ENCODE data around the gene ARHGAP30. TPM values are rescaled to one million over a fixed set of nuclear protein-coding genes. Genes with fewer than 3 reads are reported as not detected.

The ARHGAP30 gene
- total and polyA plus RNA-seq, 4 donors, result 10.5 to 66.3 (median 33.8) TPM

- H3K27ac ChIP-seq (ENCODE audit: low read depth in 1 of 2, low read length in 1 of 2), result no peak overlapping the region
These were observed 20.6 kb downstream of the ARHGAP30 start for GRCh38 chr1:161048949-161049722.

DNA sequence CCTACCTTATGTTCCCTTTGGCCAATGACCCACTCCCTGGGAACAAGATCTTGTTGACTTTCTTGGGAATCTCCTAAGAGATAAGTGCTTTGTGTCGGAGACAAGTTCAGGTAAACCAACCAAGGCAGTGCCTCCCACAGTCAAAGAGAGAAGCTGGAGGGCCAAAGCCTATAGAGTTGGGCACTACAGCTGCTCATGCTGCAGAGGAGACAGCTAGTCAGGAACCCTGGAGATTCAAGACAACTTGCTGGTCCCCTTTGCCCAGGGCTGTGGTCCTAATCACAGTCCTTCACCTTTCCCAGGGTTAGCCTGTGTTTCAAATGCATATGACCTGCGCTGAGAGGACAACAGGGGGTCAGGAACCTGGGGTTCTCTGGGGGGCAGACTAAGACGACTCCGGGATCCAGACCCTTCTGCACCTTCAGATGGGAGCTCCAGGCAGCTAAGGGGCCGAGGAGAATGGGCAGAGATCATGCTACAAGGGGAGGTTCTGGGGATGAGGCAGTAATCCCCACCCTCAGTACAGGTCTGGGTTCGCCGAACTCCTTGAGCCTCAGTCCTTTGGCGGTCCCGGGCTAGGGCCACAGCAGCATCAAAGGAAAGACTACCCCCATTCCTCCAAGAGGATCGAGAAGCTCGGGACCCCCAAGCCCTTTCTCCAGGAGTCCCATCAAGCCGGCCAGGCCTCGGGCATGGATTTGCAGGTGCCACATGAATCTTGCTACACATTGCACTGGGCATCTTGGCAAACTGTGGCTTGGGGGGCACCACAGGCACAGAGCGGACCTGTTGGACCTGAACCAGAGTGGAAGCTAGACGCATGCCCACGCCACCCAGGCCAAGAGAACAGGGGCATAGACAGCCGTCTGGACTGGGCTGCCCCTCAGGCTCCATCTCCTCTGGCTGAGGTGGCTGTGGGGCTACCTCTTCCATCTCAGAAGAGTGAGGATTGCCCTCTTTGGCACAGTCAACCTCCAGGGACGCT, 22.0 kb downstream of the ARHGAP30 start:
- 97% methylated on average over 18 of the region's 18 CpGs for WGBS, 2 donors
- peaks cover under 1 to 15% (median 5%) of the 10 kb centered on the region in 4 donors for H3K36me3 ChIP-seq (ENCODE audit: control insufficient read depth in 4 of 4, insufficient read depth in 4 of 4, low read length in 4 of 4)
- ATAC-seq (ENCODE audit: insufficient read depth, low FRiP score), result no peak
- peaks cover 0 to under 1% (median 0%) of the 10 kb centered on the region in 3 donors for H3K27me3 ChIP-seq (ENCODE audit: control insufficient read depth in 3 of 3, insufficient read depth in 3 of 3, low read length in 2 of 3)
- no peak overlapping the region for H3K9ac ChIP-seq (ENCODE audit: insufficient read depth in 1 of 2, low read length in 2 of 2)
- no peak for TF ChIP-seq CTCF (IDR thresholded peaks at IDR 0.05; ENCODE audit: control extremely low read depth, extremely low read depth)
- peaks cover 5 to 11% (median 5%) of the 10 kb centered on the region in 5 donors for H3K4me1 ChIP-seq (ENCODE audit: control insufficient read depth in 5 of 5, insufficient read depth in 5 of 5, low read length in 5 of 5)
- H3K4me3 ChIP-seq, result no peak overlapping the region
- H3K9me3 ChIP-seq (ENCODE audit: control insufficient read depth in 4 of 4, insufficient read depth in 3 of 4, low read length in 3 of 4), result peaks cover 0 to 10% (median 4%) of the 10 kb centered on the region in 4 donors
- no peak for DNase-seq
- H3K27ac ChIP-seq (ENCODE audit: low read depth in 1 of 2, low read length in 1 of 2), result peak overlapping the region in 1 of 2 donors; percentile 58

More at GRCh38 chr1:161048949-161049722, 20.6 kb downstream of the ARHGAP30 start:
- peaks cover 0 to 3% (median 0%) of the 10 kb centered on the region in 3 donors for H3K27me3 ChIP-seq (ENCODE audit: control insufficient read depth in 3 of 3, insufficient read depth in 3 of 3, low read length in 2 of 3)
- peaks cover under 1 to 10% (median 4%) of the 10 kb centered on the region in 5 donors for H3K4me1 ChIP-seq (ENCODE audit: control insufficient read depth in 5 of 5, insufficient read depth in 5 of 5, low read length in 5 of 5)
- DNase-seq (no peak), ATAC-seq (ENCODE audit: insufficient read depth, low FRiP score) (no peak)
- peaks cover 0 to 15% (median 0%) of the 10 kb centered on the region in 4 donors for H3K36me3 ChIP-seq (ENCODE audit: control insufficient read depth in 4 of 4, insufficient read depth in 4 of 4, low read length in 4 of 4)
- H3K4me3 ChIP-seq, result no peak overlapping the region
- no peak overlapping the region for H3K9ac ChIP-seq (ENCODE audit: insufficient read depth in 1 of 2, low read length in 2 of 2)
- no peak for TF ChIP-seq CTCF (IDR thresholded peaks at IDR 0.05; ENCODE audit: control extremely low read depth, extremely low read depth)
- peaks cover 0 to 10% (median 4%) of the 10 kb centered on the region in 4 donors for H3K9me3 ChIP-seq (ENCODE audit: control insufficient read depth in 4 of 4, insufficient read depth in 3 of 4, low read length in 3 of 4)
- 91 to 95% methylated on average over 5 of the region's 5 CpGs for WGBS, 2 donors

DNA sequence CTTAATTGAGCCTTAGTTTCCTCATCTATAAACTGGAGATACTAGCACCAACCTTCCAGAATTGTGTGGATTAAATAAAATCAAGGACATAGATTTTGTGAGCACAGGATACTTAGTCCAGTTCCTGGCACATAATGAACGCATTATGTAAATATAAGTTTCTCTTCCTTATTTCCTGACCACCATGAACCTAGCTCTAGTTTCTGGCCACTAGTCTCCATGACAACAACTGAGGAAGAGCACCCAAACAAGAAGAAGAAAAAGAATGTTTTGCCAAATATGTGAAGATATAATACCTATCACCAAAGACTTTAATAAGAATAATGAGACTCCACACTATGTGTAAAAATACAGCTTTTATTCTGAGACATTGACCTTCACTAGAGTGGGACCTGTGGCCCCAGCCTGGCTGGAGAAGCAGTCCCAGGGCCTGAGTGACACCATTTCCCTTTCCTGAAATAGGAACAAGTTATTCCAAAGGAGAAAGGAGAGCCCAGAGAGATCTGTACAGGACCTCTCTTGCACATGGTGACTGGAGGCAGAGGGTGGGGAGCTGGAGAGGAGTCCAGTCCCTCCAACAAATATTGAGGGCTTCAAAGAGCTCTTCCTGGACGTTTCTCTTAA, 23.0 kb downstream of the ARHGAP30 start:
- Histone ChIP-seq H3K9ac (ENCODE audit: insufficient read depth in 1 of 2, low read length in 2 of 2) (no peak overlapping the region), H3K4me3 (no peak overlapping the region), H3K27ac (ENCODE audit: low read depth in 1 of 2, low read length in 1 of 2) (peak overlapping the region; percentile 95 to 96), H3K36me3 (ENCODE audit: control insufficient read depth in 4 of 4, insufficient read depth in 4 of 4, low read length in 4 of 4) (peaks cover 11 to 22% (median 15%) of the 10 kb centered on the region in 4 donors), H3K9me3 (ENCODE audit: control insufficient read depth in 4 of 4, insufficient read depth in 3 of 4, low read length in 3 of 4) (peaks cover 0 to 10% (median 4%) of the 10 kb centered on the region in 4 donors), H3K4me1 (ENCODE audit: control insufficient read depth in 5 of 5, insufficient read depth in 5 of 5, low read length in 5 of 5) (peaks cover 5 to 11% (median 5%) of the 10 kb centered on the region in 5 donors), H3K27me3 (ENCODE audit: control insufficient read depth in 3 of 3, insufficient read depth in 3 of 3, low read length in 2 of 3) (no peaks in the 10 kb centered on the region)
- no peak for TF ChIP-seq CTCF (IDR thresholded peaks at IDR 0.05; ENCODE audit: control extremely low read depth, extremely low read depth)
- 56 to 61% methylated on average over 2 of the region's 2 CpGs for WGBS, 2 donors
- peak in 1 of 3 donors; percentile 20 for DNase-seq
- ATAC-seq (ENCODE audit: insufficient read depth, low FRiP score), result no peak
